LNCAP (cell line): Measurements from ENCODE around the gene MINDY4.

ENCODE experiments used
- TF ChIP-seq, protein P1 (sequence below): fragments of 450-650 bp; IDR thresholded peaks from 2 replicates; pipeline ENCODE4 v1.5.1; 2017; ENCODE audit warnings: mild to moderate bottlenecking

Gene MINDY4

DNA sequence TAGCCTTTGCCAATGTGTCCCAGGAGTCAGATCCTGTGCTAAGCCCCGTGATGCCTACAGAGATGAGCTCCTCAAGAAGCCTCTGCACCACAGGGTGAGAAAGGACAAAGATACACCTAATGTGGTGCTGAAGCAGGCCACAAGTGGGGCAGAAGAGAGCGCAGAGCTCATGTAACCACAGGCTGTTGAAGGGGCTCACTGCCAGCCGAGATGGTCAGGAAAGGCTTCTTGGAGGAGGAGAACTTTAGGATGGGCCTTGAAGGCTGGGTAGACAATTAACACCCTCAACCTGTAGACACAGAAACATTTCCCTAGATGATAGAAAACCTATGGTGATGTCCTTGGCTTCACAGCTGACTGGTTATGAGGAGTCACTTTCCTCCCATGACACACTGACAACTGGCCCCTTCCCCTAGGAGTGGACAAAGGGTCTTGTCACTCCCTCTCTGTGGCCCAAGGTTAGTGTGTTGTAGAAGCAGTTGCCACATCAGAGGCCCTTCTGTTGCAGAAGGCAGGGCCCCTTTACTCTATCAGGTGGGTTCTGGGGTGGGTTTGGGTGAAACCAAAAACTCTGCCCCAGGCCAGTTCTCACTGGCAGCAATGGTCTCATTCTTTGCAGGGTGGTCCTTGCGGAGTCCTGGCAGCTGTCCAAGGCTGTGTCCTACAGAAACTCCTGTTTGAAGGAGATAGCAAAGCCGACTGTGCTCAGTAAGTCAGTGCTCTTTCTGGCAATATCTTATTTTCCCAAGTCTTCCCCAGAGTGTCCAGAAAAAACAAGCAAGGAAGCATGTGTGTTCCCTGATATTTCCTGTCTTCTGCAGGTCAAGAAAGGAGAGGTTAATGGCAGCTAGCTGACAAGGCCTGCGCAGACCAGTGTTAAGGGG, 69.2 kb downstream of the MINDY4 start:
- TF ChIP-seq, protein P1, sequence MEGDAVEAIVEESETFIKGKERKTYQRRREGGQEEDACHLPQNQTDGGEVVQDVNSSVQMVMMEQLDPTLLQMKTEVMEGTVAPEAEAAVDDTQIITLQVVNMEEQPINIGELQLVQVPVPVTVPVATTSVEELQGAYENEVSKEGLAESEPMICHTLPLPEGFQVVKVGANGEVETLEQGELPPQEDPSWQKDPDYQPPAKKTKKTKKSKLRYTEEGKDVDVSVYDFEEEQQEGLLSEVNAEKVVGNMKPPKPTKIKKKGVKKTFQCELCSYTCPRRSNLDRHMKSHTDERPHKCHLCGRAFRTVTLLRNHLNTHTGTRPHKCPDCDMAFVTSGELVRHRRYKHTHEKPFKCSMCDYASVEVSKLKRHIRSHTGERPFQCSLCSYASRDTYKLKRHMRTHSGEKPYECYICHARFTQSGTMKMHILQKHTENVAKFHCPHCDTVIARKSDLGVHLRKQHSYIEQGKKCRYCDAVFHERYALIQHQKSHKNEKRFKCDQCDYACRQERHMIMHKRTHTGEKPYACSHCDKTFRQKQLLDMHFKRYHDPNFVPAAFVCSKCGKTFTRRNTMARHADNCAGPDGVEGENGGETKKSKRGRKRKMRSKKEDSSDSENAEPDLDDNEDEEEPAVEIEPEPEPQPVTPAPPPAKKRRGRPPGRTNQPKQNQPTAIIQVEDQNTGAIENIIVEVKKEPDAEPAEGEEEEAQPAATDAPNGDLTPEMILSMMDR: no peak

DNA sequence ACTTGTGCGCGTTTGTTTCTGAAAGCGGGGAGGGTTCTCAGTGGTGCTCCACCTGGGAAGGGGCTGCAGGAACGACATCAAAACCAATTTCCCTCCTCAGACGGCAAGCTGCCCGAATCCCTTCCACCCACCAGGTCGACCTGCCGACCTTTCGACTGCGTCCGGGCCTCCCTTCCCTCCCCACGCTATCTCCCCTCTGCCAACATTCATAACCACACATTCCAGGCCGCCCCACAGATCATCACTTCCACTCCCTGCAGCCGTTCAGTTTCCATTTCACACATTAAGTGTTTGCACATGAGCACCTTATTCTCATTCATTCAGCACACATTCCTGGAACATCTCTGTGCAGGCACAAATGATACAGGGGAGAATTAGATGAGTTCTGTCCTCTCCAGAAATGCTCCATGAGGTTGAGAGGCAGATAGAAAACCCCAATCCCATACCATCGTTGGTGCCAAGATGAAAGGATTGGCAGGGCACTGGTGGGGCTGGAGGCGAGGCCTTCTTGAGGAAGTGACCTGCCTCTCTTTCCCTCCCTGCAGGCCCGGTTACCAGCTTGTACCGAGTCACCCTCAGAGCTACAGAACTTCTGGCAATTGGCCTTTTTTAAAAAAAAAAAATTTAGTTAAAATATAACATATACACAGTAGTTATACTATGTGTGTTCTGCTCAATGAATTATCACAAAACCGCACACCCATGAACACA, 70.0 kb downstream of the MINDY4 start:
- TF ChIP-seq, protein P1: no peak

GRCh38 chr7:30841801-30842541, 70.8 kb downstream of the MINDY4 start:
- TF ChIP-seq, protein P1: no peak

GRCh38 chr7:30842542-30843451, 71.6 kb downstream of the MINDY4 start:
- TF ChIP-seq, protein P1: no peak

DNA sequence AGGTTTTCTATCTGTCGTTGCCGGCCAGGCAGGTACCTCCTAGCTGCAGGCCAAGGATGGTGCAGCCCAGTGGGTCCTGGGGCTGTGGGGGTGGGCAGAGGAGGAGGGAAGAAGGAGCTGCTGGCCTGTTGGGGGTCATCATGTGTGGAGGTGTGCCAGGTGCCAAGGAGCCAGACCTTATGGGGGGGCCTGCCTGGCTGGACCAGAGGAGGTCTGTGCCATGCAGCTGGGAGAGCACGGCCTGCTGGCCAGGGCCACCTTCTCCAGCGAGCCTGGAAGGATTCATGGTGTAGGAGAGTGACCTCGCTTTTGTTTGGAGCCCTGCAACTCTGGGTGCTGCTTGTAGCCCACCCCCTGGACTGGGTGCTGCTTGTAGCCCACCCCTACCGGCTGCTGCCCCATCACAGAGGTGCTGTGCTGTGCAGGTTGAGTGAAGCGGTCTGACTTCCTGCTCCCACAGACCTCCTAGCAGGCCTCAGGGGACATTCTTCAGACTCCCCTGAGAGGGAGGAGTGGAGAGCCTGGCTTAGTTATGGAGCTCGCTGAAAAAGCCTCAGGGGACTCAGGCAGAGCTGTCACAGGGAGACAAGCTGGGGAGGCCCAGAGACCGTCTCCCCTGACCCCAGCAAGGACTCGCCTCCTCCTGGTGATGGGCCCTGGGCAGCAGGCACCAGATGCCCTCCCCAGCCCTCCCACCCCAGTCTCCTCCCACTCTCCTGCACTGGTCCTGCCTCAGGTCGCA, 72.7 kb downstream of the MINDY4 start:
- TF ChIP-seq, protein P1: no peak

- TF ChIP-seq, protein P1: no peak
Measured at GRCh38 chr7:30844483-30844874, 73.3 kb downstream of the MINDY4 start.
